Cardiac muscle cell (in vitro differentiated cells and primary cell): Measurements from ENCODE around the gene FOXJ3. TPM values are rescaled to one million over a fixed set of nuclear protein-coding genes. Genes with fewer than 3 reads are reported as not detected.

Experiments used
- DNase-seq, 2 donors: peaks; one replicate each; pipeline versions ENCODE4 v3.0.0 to v3.0.0-alpha.2; 2010 to 2017; ENCODE audit warnings: low read depth in 1 of 2, low spot score in 1 of 2
- H3K27ac ChIP-seq: fragments of 200-600 bp; sonication (generic); 2 replicates; pipeline ENCODE4 v1.5.1; 2016
- H3K27me3 ChIP-seq: fragments of 200-600 bp; sonication (generic); 2 replicates; pipeline ENCODE4 v1.6.0; 2016; ENCODE audit warnings: control low read depth
- H3K36me3 ChIP-seq: fragments of 200-600 bp; sonication (generic); 2 replicates; pipeline ENCODE4 v1.5.1; 2016; ENCODE audit warnings: control low read depth
- H3K4me1 ChIP-seq: fragments of 200-600 bp; sonication (generic); 2 replicates; pipeline ENCODE4 v1.8.1; 2017; ENCODE audit warnings: low read depth, mild to moderate bottlenecking, mixed run types
- H3K4me3 ChIP-seq: fragments of 200-600 bp; sonication (generic); 2 replicates; pipeline ENCODE4 v1.5.1; 2016; ENCODE audit warnings: mild to moderate bottlenecking
- H3K9me3 ChIP-seq: fragments of 200-600 bp; sonication (generic); 2 replicates; pipeline ENCODE4 v1.5.1; 2017; ENCODE audit warnings: low read depth, mild to moderate bottlenecking, control low read depth
- CTCF ChIP-seq: IDR thresholded peaks from 2 replicates; pipeline ENCODE4 v1.5.1; 2012; ENCODE audit warnings: low read depth, mild to moderate bottlenecking, low read length
- polyA plus RNA-seq: library from polyadenylated mRNA; unstranded; fragments of >200 nt; fragmentation: Nextera tagmentation; extraction: Ambion mirVana; gene quantifications from 2 replicates; pipeline ENCODE4 v1.2.1, GENCODE V29; 2016
- total RNA-seq: library from RNA; depleted of rRNA; stranded (reverse); fragments of >200 nt; gene quantifications from 2 replicates; pipeline ENCODE4 v1.2.3, GENCODE V29; 2016

The FOXJ3 gene
- total and polyA plus RNA-seq, 2 experiments from 2014 or later, result 25.4 to 54.1 TPM

GRCh38 chr1:42258218-42258617 is 76.8 kb downstream of the FOXJ3 start:
- Histone ChIP-seq H3K36me3 (no peaks in the 10 kb centered on the region), H3K4me3 (no peak overlapping the region), H3K27me3 (no peaks in the 10 kb centered on the region), H3K4me1 (peaks cover 21% of the 10 kb centered on the region), H3K9me3 (no peaks in the 10 kb centered on the region), H3K27ac (peak overlapping the region; percentile 83)
- no peak for DNase-seq
- TF ChIP-seq CTCF, result no peak

- no peak for TF ChIP-seq CTCF
- Histone ChIP-seq H3K36me3 (no peaks in the 10 kb centered on the region), H3K27me3 (no peaks in the 10 kb centered on the region), H3K27ac (no peak overlapping the region), H3K4me3 (no peak overlapping the region), H3K4me1 (no peaks in the 10 kb centered on the region), H3K9me3 (no peaks in the 10 kb centered on the region)
- DNase-seq, result no peak
Measured at GRCh38 chr1:42251042-42251441, 84.0 kb downstream of the FOXJ3 start.

GRCh38 chr1:42250164-42250563 is 84.9 kb downstream of the FOXJ3 start:
- Histone ChIP-seq H3K36me3 (no peaks in the 10 kb centered on the region), H3K9me3 (no peaks in the 10 kb centered on the region), H3K4me1 (no peaks in the 10 kb centered on the region), H3K27ac (no peak overlapping the region), H3K4me3 (no peak overlapping the region), H3K27me3 (no peaks in the 10 kb centered on the region)
- DNase-seq, result peak in 1 of 2 donors; percentile 18
- TF ChIP-seq CTCF, result no peak

GRCh38 chr1:42240966-42241755 is 93.9 kb downstream of the FOXJ3 start:
- Histone ChIP-seq H3K36me3 (no peaks in the 10 kb centered on the region), H3K27ac (no peak overlapping the region), H3K4me3 (no peak overlapping the region), H3K27me3 (no peaks in the 10 kb centered on the region), H3K9me3 (no peaks in the 10 kb centered on the region), H3K4me1 (no peaks in the 10 kb centered on the region)
- DNase-seq, result peak in 1 of 2 donors; percentile 35
- TF ChIP-seq CTCF, result no peak

GRCh38 chr1:42239555-42239954 is 95.5 kb downstream of the FOXJ3 start:
- no peak overlapping the region for H3K4me3 ChIP-seq
- no peaks in the 10 kb centered on the region for H3K9me3 ChIP-seq
- no peak for DNase-seq
- no peak overlapping the region for H3K27ac ChIP-seq
- TF ChIP-seq CTCF, result no peak
- no peaks in the 10 kb centered on the region for H3K36me3 ChIP-seq
- no peaks in the 10 kb centered on the region for H3K4me1 ChIP-seq
- no peaks in the 10 kb centered on the region for H3K27me3 ChIP-seq
